Activated gamma-delta T cell treated with anti-CD3 and anti-CD28 coated beads, Interleukin-2, amount 50 U/mL, for 16 hours (primary cell): ENCODE data around the gene COL4A2.
"Not testable (repeated sequence)": the region's sequence is repeated elsewhere in the genome, so short reads cannot be mapped to it uniquely, and the experiment has no call there.

Experiments
- DNase-seq: peaks from one replicate; pipeline ENCODE4 v3.0.0-alpha.2; 2020; ENCODE audit warnings: low read depth

Gene COL4A2

DNA sequence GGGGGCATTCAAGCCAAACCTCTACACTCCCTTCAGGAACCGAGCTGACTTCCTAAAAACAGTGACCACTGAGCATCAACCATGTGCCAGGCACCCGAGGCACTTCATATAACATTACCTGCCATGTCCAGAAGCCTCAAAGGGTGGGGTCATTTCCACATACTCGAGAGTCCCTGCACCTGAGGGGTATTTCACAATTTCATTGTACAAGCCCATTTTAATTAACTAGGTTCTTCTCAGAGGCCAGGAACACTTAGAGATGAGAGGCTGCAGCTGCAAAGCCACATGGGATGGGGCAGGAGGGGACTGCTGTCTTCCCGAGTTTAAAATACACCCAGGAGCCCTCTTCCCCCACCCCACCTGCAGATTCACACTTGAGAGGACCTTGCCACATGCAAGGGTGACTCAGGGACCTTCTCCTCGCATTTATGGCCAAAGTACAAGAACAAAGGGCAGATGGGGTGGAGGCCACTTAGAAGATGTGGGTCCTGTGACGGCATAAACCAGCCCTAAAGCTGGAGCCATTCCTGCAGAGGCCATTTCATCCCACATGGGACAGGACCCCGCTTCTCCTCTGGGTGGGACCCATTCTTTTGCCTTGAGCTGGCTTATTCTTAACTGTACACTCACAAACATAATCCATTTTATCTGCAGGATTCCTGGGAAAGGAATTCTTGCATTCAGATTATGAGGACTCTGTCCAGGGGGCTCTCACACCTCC lies 210.6 kb downstream of the COL4A2 start:
- no peak for DNase-seq

DNA sequence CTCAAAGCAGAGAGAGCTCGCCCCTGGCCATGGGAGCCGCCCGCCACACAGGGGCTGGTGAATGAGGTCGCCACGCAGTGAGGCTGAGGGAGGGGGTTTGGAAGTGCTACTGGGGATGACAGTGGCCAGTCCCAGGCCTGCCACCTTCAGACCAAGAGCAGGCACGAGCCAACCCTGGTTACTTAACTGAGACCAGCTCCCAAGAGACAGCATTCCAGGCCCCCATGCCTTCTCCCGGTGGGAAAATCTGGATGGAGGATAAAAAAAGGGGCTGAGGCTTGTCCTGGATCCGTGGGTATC lies 211.1 kb downstream of the COL4A2 start:
- no peak for DNase-seq

- DNase-seq = no peak
Observed at GRCh38 chr13:110518571-110518970, 211.5 kb downstream of the COL4A2 start.

- no peak for DNase-seq
Observed at GRCh38 chr13:110519046-110519445, 212.0 kb downstream of the COL4A2 start.

GRCh38 chr13:110519506-110519905 lies 212.4 kb downstream of the COL4A2 start:
- DNase-seq = no peak

- no peak for DNase-seq
Observed at GRCh38 chr13:110520431-110521295, 213.6 kb downstream of the COL4A2 start.

DNA sequence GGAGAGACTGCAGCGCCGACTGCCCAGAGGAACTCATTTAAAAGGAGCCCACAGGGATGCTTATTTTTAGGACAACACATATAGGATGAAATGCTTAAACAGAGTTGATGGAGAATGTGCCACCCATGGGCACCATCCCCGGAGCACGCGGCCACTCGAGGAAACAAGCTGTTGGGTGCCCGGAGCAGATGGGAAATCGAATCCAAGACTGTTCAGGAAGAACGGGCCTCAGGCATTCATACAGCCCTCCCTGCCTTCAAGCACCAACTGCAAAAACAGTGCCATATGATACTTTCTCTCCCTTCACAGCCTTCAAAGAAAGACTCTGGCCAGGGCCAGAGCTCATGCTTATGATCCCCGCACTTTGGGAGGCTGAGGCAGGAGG lies 214.2 kb downstream of the COL4A2 start:
- no peak for DNase-seq

DNA sequence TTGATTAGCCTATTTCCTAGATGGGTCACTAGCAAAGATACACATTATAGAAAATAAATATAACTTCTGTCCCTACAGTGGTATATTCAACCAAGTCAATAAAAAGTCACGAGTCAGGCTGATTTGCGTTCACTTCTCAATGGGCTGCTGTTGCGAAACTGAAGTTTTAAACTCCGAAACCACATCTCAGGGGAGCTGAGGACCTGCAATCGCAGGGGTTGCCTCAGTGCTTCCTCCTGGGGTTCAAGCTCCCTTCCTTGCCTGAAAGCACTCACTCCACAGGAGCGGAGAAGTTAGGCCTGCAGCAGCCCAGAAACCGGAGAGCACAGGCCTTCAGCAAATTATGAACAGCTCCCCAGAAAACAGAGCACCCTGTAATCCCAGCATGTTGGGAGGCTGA lies 214.9 kb downstream of the COL4A2 start:
- no peak for DNase-seq

DNA sequence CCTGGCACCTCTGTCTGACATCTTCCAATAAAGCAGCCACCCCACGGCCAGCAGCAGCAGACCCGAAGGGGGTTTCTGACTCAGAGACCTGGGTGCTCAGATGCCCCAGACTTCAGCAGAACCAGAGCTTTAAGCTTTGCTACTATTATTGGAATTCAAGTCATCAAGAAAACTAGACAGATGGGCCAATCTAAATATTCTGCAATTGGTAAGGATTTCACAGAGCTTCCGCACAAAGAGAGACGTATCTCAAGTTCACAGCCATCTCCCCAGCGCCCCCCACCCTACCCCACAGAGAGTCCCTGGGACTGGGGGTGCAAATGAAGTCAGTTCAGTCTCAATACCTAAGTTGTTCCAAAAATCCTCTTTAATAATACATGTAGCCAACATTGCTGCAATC lies 215.6 kb downstream of the COL4A2 start:
- DNase-seq = no peak

GRCh38 chr13:110523180-110523579 lies 216.1 kb downstream of the COL4A2 start:
- no peak for DNase-seq

- DNase-seq = no peak
Observed at GRCh38 chr13:110523838-110524540, 216.9 kb downstream of the COL4A2 start.

DNA sequence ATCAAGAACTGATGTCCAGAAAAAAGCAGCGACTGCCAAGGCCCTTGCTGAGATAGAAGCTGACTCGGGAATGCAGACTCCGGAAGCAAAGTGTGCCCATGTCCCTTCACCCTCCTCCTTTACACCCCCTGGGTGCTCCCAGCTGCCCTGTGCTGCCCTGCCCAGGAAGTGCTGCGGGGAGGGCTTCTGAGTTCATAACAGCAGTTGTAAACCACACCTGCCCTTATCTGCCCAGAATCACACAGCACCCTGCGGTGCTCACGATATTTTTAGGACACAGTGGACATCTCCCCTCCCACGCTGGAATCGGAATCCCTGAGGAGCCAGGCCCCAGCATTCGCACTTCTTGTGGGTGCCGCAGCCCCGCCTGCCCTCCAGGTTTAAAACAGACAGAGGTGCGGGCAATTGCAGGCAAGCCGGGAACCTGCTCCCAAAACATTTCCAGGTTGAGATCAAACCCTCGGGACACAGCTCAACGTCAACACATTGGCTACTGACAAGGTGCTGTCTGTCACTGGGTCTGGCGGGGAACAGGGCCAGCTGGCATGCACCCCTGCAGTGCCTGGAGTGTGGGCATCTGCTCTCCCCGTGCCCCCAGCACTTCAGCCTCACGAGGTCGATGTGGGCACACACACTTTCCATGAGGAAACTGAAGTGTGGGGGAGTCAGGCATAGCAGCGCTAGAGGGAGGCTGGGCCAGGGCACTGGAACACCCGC lies 217.6 kb downstream of the COL4A2 start:
- DNase-seq = no peak

GRCh38 chr13:110525328-110526319 lies 218.5 kb downstream of the COL4A2 start:
- DNase-seq = no peak

- DNase-seq = no peak
Observed at GRCh38 chr13:110528371-110528770, 221.3 kb downstream of the COL4A2 start.

DNA sequence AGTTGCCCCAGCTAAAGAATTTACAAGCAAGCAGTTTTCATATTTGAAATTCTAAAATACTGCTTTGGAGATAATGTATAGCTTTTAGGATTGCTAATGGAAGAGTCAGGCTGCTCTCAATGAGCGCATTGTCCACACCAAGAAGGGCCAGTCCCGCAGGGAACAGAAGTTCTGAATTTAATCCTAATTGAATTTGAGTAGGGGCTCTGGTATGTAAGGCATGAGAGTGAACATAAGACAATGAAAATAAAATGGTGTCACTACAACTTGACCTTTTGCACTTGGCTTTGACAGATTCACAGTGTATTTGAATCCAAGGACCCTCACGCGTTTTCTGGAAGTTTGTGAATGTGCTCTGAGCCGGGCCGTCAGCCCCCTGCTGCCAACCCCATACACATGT lies 221.8 kb downstream of the COL4A2 start:
- no peak for DNase-seq

GRCh38 chr13:110529522-110530311 lies 222.6 kb downstream of the COL4A2 start:
- no peak for DNase-seq

DNA sequence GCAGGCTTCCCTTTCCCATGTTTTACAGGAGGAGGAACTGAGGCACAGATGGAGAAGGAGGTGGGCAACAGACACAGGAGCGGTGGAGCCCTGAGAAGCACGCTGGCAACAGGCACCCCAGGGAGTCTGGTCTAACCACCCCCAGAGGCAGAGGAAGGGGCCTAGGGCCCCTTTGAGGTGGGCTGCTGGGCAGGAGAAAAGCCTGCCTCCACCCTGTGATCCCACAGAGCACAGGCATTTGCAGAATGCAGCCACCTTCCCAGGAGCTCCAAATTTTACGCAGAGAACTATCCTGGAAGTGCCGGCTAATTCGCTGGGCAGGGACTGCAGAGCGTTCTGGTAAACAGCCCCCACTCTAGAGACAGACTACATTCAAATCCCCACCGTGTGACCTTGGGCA lies 224.0 kb downstream of the COL4A2 start:
- DNase-seq = no peak

DNA sequence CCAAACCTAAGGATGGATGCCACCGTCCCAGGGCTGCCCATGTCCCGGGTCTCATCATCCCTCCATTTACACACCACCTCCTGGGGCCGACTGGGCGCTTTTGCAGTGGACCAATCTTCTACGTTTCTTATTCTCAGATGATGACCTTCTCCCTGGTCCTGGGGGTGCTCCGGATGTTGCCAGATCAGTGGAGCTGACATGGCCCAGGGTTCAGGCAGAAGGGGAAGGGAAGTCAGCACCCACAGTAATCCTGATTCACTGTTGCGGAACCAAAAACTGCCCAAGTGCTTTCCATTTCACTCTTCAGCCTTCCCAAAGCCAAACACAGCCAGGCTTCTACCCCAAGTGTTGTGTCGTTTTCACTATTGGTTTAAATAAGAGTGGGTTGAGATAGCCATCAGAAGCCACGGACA lies 224.6 kb downstream of the COL4A2 start:
- no peak for DNase-seq

DNA sequence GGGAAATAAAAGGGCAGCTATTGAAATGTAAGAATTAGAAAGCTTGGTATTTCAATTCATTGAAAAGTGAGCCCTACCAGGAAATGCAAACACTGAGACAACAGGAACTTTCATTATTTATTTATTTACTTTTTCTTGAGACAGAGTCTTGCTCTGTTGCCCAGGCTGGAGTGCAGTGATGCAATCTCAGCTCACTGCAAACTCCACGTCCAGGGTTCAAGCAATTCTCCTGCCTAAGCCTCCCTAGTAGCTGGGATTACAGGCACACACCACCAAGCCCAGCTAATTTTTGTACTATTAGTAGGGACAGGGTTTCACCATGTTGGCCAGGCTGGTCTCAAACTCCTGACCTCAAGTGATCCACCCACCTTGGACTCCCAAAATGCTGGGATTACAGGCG lies 225.2 kb downstream of the COL4A2 start:
- not testable (repeated sequence) for DNase-seq
